Chondrocyte (in vitro differentiated cells): ENCODE data around the gene SPDEF. TPM values are rescaled to one million over a fixed set of nuclear protein-coding genes. Genes with fewer than 3 reads are reported as not detected.

Source experiments
- DNase-seq: peaks from one replicate; pipeline ENCODE4 v3.0.0; 2021; ENCODE audit warnings: mixed read lengths, low spot score
- H3K27ac Mint-ChIP-seq: one replicate; pipeline ENCODE4 v1.8.0; 2021; ENCODE audit warnings: mild to moderate bottlenecking, moderate library complexity, mixed read lengths; ENCODE audit not compliant: unreplicated experiment
- H3K27me3 Mint-ChIP-seq: 2 replicates; pipeline ENCODE4 v1.8.0; 2021; ENCODE audit warnings: low read depth, mixed read lengths
- H3K36me3 Mint-ChIP-seq: 2 replicates; pipeline ENCODE4 v1.8.0; 2021; ENCODE audit warnings: low read depth, mixed read lengths
- H3K4me1 Mint-ChIP-seq: 2 replicates; pipeline ENCODE4 v1.8.0; 2021; ENCODE audit warnings: low read depth, mild to moderate bottlenecking, mixed read lengths
- H3K4me3 Mint-ChIP-seq: one replicate; pipeline ENCODE4 v1.8.0; 2021; ENCODE audit warnings: mild to moderate bottlenecking, moderate library complexity, mixed read lengths; ENCODE audit not compliant: unreplicated experiment
- H3K9me3 Mint-ChIP-seq: 2 replicates; pipeline ENCODE4 v1.8.0; 2021; ENCODE audit warnings: low read depth, mixed read lengths
- total RNA-seq: library from RNA; stranded (reverse); gene quantifications from 3 replicates; pipeline ENCODE4 v1.2.1, GENCODE V29; 2021
- TF ChIP-seq, protein P1 (sequence below): fragments of 200-600 bp; sonication (generic); IDR thresholded peaks from 2 replicates; pipeline ENCODE4 v1.5.0; 2021; ENCODE audit warnings: antibody characterized with exemption, mild to moderate bottlenecking, moderate library complexity

The SPDEF gene
- total RNA-seq, 1 donor from 2014 or later: 0.10 TPM

GRCh38 chr6:34562350-34562749 lies 6.2 kb upstream of the SPDEF start:
- TF ChIP-seq, protein P1, sequence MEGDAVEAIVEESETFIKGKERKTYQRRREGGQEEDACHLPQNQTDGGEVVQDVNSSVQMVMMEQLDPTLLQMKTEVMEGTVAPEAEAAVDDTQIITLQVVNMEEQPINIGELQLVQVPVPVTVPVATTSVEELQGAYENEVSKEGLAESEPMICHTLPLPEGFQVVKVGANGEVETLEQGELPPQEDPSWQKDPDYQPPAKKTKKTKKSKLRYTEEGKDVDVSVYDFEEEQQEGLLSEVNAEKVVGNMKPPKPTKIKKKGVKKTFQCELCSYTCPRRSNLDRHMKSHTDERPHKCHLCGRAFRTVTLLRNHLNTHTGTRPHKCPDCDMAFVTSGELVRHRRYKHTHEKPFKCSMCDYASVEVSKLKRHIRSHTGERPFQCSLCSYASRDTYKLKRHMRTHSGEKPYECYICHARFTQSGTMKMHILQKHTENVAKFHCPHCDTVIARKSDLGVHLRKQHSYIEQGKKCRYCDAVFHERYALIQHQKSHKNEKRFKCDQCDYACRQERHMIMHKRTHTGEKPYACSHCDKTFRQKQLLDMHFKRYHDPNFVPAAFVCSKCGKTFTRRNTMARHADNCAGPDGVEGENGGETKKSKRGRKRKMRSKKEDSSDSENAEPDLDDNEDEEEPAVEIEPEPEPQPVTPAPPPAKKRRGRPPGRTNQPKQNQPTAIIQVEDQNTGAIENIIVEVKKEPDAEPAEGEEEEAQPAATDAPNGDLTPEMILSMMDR: no peak
- no peaks in the 10 kb centered on the region for H3K36me3 Mint-ChIP-seq
- H3K27ac Mint-ChIP-seq: no peak overlapping the region
- no peak for DNase-seq
- H3K27me3 Mint-ChIP-seq: no peaks in the 10 kb centered on the region
- no peaks in the 10 kb centered on the region for H3K4me1 Mint-ChIP-seq
- H3K4me3 Mint-ChIP-seq: no peak overlapping the region
- H3K9me3 Mint-ChIP-seq: no peaks in the 10 kb centered on the region

GRCh38 chr6:34561227-34561530 lies 5.0 kb upstream of the SPDEF start:
- no peak overlapping the region for H3K4me3 Mint-ChIP-seq
- H3K4me1 Mint-ChIP-seq: no peaks in the 10 kb centered on the region
- TF ChIP-seq, protein P1: no peak
- H3K36me3 Mint-ChIP-seq: no peaks in the 10 kb centered on the region
- DNase-seq: no peak
- H3K9me3 Mint-ChIP-seq: no peaks in the 10 kb centered on the region
- no peak overlapping the region for H3K27ac Mint-ChIP-seq
- no peaks in the 10 kb centered on the region for H3K27me3 Mint-ChIP-seq

DNA sequence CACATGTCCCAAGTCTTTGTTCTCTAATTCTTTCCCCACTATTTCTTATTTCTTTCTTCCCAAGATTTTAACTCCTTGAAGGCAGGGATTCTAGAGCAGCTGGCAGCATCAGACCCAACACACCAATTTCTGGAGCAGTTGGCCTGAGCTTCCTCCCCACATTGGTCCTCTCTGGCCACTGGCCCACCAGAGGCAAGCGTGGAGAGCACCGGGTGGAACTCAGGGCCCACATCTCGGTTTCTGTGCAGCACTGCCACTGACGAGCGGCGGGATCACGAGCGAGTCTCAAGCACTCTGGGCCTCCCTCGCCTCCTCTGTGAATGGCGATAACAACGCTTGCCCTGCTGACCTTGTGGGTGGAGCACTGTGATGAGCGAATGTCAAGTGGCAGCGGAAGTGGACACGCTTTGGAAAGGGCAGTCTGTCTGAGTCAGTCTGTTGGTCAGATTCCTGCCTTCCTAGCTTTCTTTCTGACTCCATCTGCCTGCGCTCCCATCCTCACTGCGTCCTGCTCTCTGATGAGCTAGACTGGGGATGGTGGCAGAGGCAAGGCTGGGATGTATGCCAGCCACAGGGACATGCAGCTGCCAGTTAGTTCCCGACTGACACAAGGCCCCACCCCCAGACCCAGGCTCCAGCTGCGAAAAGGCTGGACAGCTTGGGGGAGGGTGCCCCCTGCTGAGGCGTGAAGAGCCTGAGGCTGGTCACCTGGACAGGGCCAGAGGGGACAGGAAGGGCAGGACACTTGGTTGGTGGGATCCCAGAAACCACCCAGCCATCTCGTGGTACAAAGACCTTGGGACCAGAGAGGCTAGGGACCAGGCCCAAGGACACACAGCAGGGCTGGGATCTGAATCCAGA lies 4.5 kb upstream of the SPDEF start:
- no peaks in the 10 kb centered on the region for H3K4me1 Mint-ChIP-seq
- no peaks in the 10 kb centered on the region for H3K27me3 Mint-ChIP-seq
- no peak overlapping the region for H3K4me3 Mint-ChIP-seq
- DNase-seq: no peak
- H3K36me3 Mint-ChIP-seq: no peaks in the 10 kb centered on the region
- H3K27ac Mint-ChIP-seq: no peak overlapping the region
- H3K9me3 Mint-ChIP-seq: no peaks in the 10 kb centered on the region
- TF ChIP-seq, protein P1: no peak

DNA sequence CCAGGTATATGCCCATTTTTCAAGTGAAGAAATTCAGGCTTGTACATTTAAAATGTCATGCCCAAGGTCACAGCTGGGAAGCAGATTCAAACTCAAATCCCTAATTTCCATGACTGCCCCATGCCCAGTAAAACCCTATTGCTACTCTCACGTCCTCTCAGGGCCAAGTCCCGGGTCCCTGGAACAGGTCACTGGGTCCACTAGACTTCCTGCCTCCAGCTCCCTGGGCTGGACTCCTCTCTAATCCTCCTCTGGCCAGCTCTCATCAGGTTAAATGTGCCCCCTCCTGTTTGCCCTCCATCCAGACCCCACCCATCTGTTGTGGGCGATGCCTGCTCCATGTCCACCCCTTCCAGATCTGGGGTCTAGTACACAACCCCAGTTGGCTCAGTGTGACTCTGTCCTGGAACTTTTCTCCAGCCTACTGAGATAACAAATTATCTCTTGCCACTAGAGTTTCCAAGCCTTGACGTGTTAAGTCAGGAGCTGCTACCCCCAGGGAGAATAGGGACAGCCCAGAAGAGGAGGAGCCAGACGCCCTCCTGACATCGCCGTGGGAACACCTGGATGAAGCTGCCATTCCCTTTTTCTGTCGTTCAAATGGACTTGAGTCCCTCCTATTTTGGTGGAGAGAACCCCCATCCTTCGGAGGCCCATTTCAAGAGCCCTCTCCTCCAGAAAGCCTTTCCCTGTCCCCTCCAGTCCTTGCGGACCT lies 3.7 kb upstream of the SPDEF start:
- no peak overlapping the region for H3K27ac Mint-ChIP-seq
- DNase-seq: no peak
- TF ChIP-seq, protein P1: no peak

GRCh38 chr6:34558172-34558714 lies 2.1 kb upstream of the SPDEF start:
- H3K36me3 Mint-ChIP-seq: no peaks in the 10 kb centered on the region
- no peak overlapping the region for H3K27ac Mint-ChIP-seq
- no peak for DNase-seq
- H3K4me3 Mint-ChIP-seq: no peak overlapping the region
- no peaks in the 10 kb centered on the region for H3K27me3 Mint-ChIP-seq
- TF ChIP-seq, protein P1: no peak
- no peaks in the 10 kb centered on the region for H3K9me3 Mint-ChIP-seq
- no peaks in the 10 kb centered on the region for H3K4me1 Mint-ChIP-seq

More for the DNA sequence above, 3.7 kb upstream of the SPDEF start:
- H3K36me3 Mint-ChIP-seq: no peaks in the 10 kb centered on the region
- H3K27me3 Mint-ChIP-seq: no peaks in the 10 kb centered on the region
- no peaks in the 10 kb centered on the region for H3K4me1 Mint-ChIP-seq
- no peak overlapping the region for H3K4me3 Mint-ChIP-seq
- H3K9me3 Mint-ChIP-seq: no peaks in the 10 kb centered on the region
